Fibroblast of skin of right biceps (primary cell): ENCODE data around the gene ZSWIM8.
"Not testable (repeated sequence)": the region's sequence is repeated elsewhere in the genome, so short reads cannot be mapped to it uniquely, and the experiment has no call there.

Experiments
- DNase-seq: peaks from one replicate; pipeline ENCODE4 v3.0.0-alpha.2; 2013

ZSWIM8 gene, protein sequence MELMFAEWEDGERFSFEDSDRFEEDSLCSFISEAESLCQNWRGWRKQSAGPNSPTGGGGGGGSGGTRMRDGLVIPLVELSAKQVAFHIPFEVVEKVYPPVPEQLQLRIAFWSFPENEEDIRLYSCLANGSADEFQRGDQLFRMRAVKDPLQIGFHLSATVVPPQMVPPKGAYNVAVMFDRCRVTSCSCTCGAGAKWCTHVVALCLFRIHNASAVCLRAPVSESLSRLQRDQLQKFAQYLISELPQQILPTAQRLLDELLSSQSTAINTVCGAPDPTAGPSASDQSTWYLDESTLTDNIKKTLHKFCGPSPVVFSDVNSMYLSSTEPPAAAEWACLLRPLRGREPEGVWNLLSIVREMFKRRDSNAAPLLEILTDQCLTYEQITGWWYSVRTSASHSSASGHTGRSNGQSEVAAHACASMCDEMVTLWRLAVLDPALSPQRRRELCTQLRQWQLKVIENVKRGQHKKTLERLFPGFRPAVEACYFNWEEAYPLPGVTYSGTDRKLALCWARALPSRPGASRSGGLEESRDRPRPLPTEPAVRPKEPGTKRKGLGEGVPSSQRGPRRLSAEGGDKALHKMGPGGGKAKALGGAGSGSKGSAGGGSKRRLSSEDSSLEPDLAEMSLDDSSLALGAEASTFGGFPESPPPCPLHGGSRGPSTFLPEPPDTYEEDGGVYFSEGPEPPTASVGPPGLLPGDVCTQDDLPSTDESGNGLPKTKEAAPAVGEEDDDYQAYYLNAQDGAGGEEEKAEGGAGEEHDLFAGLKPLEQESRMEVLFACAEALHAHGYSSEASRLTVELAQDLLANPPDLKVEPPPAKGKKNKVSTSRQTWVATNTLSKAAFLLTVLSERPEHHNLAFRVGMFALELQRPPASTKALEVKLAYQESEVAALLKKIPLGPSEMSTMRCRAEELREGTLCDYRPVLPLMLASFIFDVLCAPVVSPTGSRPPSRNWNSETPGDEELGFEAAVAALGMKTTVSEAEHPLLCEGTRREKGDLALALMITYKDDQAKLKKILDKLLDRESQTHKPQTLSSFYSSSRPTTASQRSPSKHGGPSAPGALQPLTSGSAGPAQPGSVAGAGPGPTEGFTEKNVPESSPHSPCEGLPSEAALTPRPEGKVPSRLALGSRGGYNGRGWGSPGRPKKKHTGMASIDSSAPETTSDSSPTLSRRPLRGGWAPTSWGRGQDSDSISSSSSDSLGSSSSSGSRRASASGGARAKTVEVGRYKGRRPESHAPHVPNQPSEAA (N-terminal part only)

DNA sequence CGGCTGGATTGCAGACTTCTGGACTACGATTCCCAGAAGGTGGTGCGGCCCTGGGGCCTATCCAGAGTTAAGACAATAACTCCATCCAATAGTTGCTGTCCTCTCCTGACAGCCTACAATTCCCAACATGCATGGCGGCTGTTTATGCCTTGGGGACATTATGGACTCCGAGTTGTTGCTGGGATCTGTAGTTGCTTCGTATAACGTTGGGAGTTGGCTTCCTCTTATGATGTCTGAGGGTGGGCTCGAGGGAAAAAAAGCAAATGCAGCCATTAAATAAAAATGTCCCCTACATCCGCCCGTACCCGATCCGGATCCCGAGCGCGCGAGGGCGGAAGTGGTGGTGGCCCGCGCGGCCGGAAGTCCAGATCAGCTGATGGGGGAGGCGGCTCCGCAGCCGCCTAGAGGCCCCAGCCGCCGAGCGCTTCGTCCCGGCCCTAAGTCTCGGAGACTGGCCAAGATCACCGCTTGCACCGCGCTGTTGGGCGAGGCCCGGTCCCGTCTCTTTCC, at the start of gene ZSWIM8:
Gene ZSWIM8, plus strand, starts transcription at position 396 of the 510 bp plus-strand sequence. CDS start 273 bp downstream, outside the sequence.
- DNase-seq: peak; percentile 95

DNA sequence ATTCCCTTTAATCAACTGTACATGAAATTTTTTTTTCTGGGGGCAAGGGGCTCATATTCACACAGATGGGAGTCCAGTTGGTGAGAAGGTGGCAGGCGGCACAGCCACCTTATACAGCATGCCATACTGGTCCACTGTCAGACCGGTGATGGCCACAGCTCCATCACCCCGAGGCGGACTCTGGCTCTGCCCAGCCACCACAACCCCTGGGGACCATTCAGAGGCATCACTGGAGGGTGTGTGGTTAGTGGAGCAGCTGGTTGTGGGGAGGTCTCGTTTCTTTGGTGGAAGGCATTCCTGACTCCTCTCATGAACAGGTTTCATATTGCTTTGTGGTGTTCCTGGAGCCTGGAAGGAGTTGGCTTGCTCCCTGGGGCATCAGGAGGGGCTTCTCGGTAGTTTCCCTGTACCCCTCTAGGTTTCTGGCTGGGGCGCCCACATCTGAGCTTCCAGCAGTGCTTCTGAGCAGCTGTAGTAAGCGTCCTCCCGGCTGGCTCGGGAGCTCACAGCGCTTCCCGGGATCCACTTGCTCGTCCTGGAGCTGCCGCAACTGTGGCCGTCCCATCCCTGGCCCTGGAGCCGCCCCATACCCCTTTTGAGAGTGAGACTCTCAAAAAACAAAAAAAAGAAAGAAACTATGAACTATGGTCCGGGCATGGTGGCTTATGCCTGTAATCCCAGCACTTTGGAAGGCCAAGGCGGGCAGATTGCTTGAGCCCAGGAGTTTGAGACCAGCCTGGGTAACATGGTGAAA, 44.7 kb upstream of the ZSWIM8 start:
- not testable (repeated sequence) for DNase-seq

DNA sequence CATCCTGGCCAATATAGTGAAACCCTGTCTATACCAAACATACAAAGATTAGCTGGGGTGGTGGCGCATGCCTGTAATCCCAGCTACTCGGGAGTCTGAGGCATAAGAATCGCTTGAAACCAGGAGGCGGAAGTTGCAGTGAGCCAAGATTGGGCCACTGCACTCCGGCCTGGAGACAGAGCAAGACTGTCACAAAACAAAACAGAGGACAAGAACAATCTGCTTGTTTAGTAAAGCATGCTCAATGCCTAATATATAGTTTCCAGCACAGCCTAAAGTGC, 43.0 kb upstream of the ZSWIM8 start:
- no peak for DNase-seq

DNA sequence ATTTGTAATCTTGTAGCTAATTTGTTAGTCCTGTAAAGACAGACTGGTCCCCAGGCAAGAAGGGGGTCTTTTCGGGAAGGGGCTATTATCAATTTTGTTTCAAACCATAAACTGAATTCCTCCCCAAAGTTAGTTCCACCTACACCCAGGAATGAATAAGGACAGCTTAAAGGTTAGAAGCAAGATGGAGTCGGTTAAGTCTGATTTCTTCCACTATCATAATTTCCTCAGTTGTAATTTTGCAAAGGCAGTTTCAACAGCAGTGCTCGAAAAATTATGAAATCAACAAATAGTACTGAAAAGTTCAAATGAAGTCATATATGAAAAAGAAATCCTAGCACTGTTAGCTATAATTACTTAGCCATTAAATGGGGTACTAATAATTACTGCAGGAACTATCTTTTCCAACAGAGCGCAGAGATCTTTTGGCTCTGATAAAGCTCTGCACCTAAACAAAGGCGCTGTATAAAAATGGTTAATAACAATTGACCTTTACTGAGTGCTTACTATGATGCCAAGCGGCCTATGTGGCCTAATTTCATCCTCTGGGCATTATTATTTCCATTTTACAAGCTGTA, 42.0 kb upstream of the ZSWIM8 start:
- no peak for DNase-seq

DNA sequence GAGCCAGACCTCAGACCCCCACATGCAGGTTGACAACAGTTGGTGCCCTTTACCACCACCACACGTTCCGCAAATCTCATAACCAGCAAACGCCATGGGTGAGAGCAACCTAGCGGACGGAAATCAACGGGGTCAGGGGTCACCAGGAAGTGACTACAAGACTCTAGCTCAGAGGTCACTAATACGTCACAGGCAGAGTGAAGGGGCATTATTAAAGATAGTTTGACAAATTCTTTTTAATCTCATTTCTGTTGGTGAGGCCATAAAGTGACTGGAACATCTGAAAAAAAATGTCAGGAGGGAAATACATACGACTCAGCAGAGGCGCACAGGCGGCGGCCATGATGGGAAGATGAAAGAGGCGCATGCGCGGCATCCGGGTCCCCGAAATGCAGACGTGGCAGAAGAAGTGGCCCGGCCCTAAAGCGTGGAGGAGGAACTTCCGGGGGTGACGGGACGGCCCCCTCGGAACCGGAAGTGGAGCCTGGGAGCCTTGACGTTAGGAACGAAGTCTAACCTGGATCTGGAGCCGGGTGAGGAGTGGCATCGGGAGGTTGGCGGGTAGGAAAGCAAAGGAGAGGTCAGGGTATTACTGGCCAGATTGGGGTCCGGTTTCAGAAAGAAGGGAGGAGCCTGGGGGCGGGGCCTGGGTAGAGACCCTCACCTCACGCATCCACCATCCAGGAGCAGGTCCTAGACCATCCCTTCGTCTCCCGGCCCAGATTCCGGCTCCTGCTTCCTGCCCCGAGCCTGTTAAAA, 41.3 kb upstream of the ZSWIM8 start, which contains the start of gene SEC24C:
Gene SEC24C, plus strand, starts transcription at position 468 of the 759 bp plus-strand sequence. CDS start 2,461 bp downstream, outside the sequence.
- DNase-seq: peak; percentile 97

DNA sequence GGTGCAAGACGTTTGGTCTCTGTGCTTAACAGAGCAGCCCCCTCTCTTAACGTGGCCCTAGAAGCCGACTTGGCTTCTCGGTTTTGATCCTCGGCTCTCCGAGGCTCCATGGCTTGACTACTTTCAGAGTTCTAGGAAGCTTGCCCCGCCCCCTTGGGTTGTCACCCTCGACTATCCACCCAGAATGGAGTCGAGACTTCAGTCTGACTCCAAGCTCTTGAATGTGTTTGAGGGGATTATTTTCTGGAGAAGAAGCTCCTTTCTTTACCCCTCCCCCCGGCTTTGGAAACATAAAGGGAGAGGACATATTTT, 40.8 kb upstream of the ZSWIM8 start:
- peak; percentile 63 for DNase-seq

DNA sequence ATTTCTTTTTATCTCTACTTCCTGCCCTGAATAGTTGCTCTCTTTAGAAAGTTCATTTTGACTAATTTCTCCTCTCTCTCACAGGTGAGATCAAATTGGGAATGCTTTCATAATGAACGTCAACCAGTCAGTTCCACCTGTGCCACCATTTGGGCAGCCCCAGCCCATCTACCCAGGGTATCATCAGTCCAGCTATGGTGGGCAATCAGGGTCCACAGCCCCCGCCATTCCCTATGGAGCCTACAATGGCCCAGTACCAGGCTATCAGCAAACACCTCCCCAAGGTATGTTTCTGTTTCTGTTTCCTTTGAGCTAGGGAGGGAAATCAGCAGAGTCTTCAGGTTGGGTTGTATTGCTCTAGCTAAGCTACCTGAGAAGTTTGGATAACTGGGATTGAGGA, 38.7 kb upstream of the ZSWIM8 start:
- no peak for DNase-seq

DNA sequence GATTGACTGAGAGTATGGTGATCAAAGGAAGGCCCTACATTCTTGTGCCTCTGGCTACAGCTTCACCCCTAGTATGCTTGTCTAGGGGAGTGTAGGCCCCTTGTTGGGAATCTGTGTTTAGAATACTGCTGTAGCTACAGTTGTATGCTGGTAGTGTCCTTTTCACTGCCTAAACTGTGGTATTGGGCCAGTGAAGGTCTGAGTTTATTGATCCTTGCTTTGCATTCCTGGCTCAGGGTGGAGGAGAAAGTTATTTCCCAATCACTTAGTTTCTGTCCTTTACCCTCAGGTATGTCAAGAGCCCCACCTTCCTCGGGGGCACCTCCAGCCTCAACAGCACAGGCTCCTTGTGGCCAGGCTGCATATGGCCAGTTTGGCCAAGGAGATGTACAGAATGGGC, 34.6 kb upstream of the ZSWIM8 start:
- no peak for DNase-seq

DNA sequence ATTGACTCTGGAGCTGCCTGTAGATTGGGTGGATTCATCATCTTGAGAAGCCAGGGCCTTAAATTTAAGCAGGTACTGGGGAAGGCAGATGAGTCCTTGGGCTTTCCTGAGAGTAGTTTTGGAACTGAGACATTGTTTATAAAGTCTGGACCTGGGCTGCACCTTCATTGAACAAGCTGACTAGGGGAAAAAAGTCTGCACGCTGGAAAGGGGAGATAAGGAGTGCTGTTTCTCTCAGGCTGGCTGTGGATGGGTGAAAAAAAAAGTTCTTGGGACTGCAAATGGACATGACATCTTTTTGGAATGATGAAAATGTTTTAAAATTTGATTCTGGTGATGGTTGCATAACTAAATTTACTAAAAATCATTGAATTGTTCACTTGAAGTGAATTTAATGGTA, 29.2 kb upstream of the ZSWIM8 start:
- DNase-seq: no peak

DNA sequence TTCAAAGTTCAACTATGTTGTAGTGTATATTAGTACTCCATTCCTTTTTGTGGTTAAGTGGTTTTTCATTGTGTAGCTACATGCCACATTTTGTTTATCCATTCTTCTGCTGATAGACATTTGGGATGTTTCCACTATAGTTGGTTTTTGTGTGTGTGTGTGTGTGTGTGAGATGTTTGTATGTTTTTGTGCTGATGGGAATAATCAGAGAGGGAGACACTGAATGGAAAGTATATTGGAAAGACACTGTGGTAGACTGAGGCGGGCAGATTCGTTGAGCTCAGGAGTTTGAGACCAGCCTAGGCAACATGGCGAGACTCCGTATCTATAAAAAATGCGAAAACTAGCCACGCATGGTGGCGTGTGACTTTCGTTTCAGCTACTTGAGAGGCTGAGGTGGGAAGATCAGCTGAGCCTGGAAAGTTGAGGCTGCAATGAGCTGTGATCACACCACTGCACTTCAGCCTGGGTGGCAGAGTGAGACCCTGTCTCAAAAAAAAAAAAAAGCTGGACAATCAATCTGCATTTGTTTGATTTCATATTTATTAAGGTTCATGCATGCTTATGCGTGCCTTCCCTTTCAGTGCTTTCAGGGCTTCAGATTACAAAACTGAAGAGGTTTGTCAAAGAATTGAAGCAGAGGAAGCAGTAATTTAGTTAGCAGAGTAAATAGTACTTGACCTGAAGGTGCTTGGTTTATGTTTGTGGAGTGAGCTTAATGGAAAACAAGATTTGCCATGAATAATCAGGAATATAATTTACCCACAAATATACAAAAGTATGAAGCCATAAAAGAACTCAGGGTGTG, 26.5 kb upstream of the ZSWIM8 start:
- DNase-seq: no peak

DNA sequence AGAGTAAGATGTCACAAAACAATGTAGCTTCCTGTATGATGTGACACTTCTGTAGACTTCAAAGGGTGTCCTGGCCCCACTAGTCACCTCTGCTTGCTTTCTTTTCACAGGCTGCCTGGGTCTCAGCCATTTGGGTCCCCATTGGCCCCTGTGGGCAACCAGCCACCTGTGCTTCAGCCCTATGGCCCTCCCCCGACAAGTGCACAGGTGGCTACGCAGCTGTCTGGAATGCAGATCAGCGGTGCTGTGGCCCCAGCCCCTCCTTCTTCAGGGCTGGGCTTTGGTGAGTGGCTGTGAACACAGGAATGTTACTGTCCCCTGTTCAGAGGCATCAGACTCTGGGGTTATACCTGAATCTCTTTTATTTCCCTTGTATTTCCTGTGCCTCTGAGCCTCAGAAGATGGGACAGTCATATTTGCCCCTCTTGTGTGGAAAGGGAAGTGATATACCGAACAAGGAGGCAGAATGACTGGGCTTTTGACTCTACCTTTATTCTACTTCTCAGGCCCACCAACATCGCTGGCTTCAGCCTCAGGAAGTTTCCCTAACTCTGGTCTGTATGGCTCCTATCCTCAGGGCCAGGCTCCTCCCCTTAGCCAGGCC, 25.8 kb upstream of the ZSWIM8 start:
- no peak for DNase-seq

DNA sequence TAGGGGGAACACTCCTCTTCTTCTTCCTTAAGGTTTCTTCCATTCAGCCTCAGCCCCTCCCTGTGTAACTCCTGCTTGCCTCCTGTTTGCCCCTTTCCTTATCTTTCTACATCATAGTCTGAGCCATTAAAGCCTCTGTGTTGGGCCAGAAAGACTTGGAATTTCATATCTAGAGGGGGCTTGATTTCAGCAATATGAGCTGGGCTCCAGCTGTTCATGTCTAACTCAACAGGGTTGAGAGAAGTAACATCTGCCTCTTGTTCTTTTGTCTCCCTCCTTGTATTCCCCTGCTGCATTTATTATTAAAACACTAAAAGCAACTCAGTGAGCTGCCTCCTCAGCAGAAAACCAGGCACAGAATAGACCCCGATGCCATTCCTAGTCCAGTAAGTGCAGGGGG, 23.6 kb upstream of the ZSWIM8 start:
- no peak for DNase-seq

DNA sequence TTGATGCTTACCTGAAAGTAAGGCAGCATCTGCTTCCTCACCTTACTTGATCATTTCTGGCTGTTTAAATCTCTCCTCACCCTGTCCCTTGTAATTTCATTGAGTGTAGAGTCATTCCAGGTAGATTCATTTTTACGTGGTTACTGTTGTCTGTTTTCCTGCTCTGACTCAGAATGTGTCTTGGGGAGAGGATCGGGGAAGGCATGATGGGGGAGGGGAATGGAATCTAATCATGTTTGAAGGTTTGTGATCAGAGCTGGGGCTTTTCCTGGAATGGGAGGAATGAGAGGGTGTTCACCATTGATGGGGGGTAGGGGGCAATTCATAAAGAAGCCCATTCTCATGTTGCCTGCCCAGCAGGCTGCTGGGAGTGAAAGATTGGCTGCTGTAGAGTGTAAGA, 22.5 kb upstream of the ZSWIM8 start:
- DNase-seq: peak; percentile 71

DNA sequence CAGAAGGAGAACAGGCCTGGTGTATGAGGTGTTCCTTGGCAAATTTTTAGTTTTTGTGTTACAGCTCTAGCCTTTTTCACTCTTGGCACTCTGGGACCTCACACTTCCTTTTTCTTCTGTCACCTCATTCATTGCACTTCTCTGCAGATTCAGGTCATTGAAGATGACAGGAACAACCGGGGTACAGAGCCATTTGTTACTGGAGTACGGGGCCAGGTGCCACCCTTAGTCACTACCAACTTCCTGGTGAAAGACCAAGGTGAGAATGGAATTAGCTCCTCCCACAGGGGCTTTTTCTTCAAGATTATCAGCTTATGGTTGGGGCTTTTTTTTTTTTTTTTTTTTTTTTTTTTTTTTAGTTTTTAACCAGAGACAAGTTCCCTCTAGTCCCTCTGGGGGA, 22.1 kb upstream of the ZSWIM8 start:
- no peak for DNase-seq

DNA sequence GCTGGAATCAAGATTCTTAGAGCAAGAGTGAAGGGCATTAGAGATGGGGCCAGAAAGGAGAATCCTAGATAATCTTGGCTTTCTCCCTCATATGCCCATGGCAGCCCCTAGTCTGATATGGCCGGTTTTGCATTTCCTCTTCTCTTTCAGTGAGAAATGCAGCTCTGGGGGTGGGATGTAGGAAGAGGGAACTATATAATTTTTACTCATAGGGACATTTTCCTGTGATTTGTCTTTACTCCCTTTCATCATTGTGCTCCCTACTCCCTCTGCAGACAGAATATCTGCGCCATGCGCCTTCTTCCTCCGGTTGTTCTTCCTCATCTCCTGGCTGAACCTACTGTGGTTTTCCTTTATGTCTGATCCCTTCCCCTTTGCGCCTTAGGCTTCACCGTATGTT, 20.3 kb upstream of the ZSWIM8 start:
- no peak for DNase-seq

DNA sequence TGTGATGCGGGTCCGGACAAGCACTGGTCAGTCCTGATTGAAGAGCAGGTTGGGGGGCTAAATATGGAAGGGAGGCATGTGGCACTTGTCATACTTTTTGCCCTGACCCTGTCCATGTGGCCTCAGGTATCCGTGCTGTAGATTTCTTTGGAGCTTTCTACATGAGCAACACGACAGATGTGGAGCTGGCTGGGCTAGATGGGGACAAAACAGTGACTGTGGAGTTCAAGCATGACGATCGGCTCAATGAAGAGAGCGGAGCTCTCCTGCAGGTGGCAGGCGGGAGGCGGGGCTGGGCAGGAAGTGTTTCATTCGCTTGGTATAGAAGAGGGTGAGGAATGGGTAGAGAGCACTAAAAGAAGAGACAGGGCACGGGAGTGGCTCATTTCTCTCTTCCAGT, 16.5 kb upstream of the ZSWIM8 start:
- no peak for DNase-seq

DNA sequence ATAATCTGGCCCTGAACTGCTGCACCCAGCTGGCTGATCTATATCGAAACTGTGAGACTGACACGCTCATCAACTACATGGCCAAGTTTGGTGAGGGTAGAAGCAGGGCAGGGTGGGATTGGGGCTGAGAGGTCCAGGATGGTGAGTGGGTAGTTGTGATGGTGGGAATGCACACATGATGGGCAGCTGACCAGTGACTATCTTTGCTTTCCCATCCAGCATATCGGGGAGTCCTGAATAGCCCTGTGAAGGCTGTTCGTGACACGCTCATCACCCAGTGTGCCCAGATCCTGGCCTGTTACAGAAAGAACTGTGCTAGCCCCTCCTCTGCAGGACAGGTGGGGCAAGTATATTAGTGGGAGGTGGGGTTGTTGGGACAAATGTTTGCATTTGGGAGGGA, 16.0 kb upstream of the ZSWIM8 start:
- no peak for DNase-seq

DNA sequence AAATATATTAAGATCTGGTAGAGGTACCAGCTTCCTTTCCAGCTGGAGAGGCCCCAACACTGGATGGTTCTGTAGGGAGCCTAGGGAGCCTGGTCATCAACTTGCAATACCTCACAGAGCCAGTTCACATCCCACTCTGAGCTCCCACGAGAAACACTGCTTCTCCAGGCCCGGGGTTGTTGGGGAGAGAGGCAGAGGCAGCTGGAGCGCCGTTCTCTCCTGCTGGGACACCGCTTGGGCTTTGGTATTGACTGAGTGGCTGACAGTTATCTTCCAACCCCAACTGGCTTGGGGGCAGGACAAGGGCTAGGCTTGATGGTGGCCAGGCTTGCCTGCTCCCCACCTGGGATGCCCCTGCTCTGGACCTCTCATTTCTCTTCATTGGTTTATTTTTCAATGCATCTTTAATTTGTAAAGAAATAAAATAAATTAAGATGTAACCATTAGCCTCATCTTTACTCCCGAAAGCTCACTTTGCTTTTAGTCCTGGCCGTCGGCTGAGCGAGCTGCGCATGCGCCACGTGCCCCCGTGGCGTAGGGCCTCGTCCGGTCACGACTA, 13.6 kb upstream of the ZSWIM8 start:
- DNase-seq: no peak

DNA sequence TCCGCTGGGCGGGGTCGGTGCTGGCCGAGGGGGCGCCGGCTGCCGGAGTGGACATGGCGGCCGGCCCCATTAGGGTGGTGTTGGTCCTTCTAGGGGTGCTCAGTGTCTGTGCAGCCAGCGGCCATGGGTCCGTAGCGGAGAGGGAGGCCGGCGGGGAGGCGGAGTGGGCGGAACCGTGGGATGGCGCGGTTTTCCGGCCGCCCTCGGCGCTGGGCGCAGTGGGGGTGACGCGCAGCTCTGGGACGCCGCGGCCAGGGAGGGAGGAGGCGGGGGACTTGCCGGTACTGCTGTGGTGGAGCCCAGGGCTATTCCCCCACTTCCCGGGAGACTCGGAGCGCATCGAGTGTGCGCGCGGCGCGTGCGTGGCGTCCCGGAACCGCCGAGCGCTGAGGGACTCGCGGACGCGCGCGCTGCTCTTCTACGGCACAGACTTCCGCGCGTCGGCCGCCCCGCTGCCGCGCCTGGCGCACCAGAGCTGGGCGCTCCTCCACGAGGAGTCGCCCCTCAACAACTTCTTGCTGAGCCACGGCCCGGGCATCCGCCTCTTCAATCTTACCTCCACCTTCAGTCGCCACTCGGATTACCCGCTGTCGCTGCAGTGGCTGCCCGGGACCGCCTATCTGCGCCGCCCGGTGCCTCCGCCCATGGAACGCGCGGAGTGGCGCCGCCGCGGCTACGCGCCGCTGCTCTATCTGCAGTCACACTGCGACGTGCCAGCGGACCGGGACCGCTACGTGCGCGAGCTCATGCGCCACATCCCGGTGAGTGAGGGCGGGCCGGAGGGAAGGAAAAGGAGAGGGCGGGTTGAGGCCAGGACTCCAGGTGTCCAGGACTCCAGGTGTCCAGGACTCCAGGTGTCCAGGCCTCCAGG, 12.9 kb upstream of the ZSWIM8 start:
- DNase-seq: peak; percentile 82
